H9 (cell line): Measurements from ENCODE around the gene TSEN15. TPM values are rescaled to one million over a fixed set of nuclear protein-coding genes. Genes with fewer than 3 reads are reported as not detected.
"Not testable (repeated sequence)": the region's sequence is repeated elsewhere in the genome, so short reads cannot be mapped to it uniquely, and the experiment has no call there.

Experiments used
- DNase-seq: peaks from one replicate; pipeline ENCODE4 v3.0.0-alpha.2; 2017
- H2AFZ ChIP-seq: one replicate; pipeline ENCODE4 v1.6.1; 2013; ENCODE audit warnings: mild to moderate bottlenecking, low read length, control low read depth, moderate library complexity
- H2AK5ac ChIP-seq: 2 replicates; pipeline ENCODE4 v1.6.1; 2013; ENCODE audit warnings: low read length, control low read depth, mixed read lengths; ENCODE audit not compliant: insufficient read length
- H2BK120ac ChIP-seq: one replicate; pipeline ENCODE4 v1.6.1; 2013; ENCODE audit warnings: low read depth, mild to moderate bottlenecking, low read length, control low read depth, inconsistent platforms; ENCODE audit not compliant: poor library complexity, severe bottlenecking
- H2BK12ac ChIP-seq: 2 replicates; pipeline ENCODE4 v1.6.1; 2013; ENCODE audit warnings: low read length, control low read depth, mixed read lengths, low read depth; ENCODE audit not compliant: insufficient read length
- H2BK15ac ChIP-seq: 2 replicates; pipeline ENCODE4 v1.6.1; 2013; ENCODE audit warnings: low read depth, low read length, control low read depth
- H2BK20ac ChIP-seq: one replicate; pipeline ENCODE4 v1.6.1; 2013; ENCODE audit warnings: low read depth, mild to moderate bottlenecking, low read length, control low read depth, inconsistent platforms; ENCODE audit not compliant: poor library complexity, severe bottlenecking
- H2BK5ac ChIP-seq: 2 replicates; pipeline ENCODE4 v1.6.1; 2013; ENCODE audit warnings: low read length, control low read depth, mixed read lengths; ENCODE audit not compliant: insufficient read length
- H3K14ac ChIP-seq: 2 replicates; pipeline ENCODE4 v1.6.1; 2013; ENCODE audit warnings: low read length, control low read depth; ENCODE audit not compliant: insufficient read depth
- H3K18ac ChIP-seq: 2 replicates; pipeline ENCODE4 v1.6.1; 2013; ENCODE audit warnings: low read depth, mild to moderate bottlenecking, mixed read lengths, low read length, control low read depth; ENCODE audit not compliant: insufficient read length
- H3K23ac ChIP-seq: 2 replicates; pipeline ENCODE4 v1.6.1; 2013; ENCODE audit warnings: low read length, control low read depth, mixed read lengths, low read depth; ENCODE audit not compliant: insufficient read length
- H3K23me2 ChIP-seq: 2 replicates; pipeline ENCODE4 v1.6.1; 2013; ENCODE audit warnings: low read depth, mild to moderate bottlenecking, mixed read lengths, low read length, control low read depth; ENCODE audit not compliant: insufficient read length, poor library complexity, severe bottlenecking
- H3K27ac ChIP-seq: 2 replicates; pipeline ENCODE4 v1.5.1; 2013; ENCODE audit warnings: low read length, control low read depth, mixed read lengths, low read depth; ENCODE audit not compliant: insufficient read length
- H3K27me3 ChIP-seq: 2 replicates; pipeline ENCODE4 v1.6.1; 2013; ENCODE audit warnings: low read length, control low read depth, inconsistent platforms; ENCODE audit not compliant: insufficient read depth
- H3K4ac ChIP-seq: 2 replicates; pipeline ENCODE4 v1.6.1; 2013; ENCODE audit warnings: low read depth, mild to moderate bottlenecking, control low read depth, inconsistent platforms, low read length, moderate library complexity
- H3K4me1 ChIP-seq: 2 replicates; pipeline ENCODE4 v1.6.1; 2013; ENCODE audit warnings: low read length, control low read depth, inconsistent platforms; ENCODE audit not compliant: insufficient read depth
- H3K4me2 ChIP-seq: 2 replicates; pipeline ENCODE4 v1.6.1; 2013; ENCODE audit warnings: low read length, control low read depth, mixed read lengths; ENCODE audit not compliant: insufficient read length, insufficient read depth
- H3K56ac ChIP-seq: 2 replicates; pipeline ENCODE4 v1.6.1; 2013; ENCODE audit warnings: low read depth, mild to moderate bottlenecking, mixed read lengths, low read length, control low read depth; ENCODE audit not compliant: insufficient read length
- H3K79me1 ChIP-seq: 2 replicates; pipeline ENCODE4 v1.6.1; 2013; ENCODE audit warnings: low read depth, mild to moderate bottlenecking, moderate library complexity, low read length, control low read depth, inconsistent platforms; ENCODE audit not compliant: insufficient read depth, poor library complexity, severe bottlenecking
- H3K79me2 ChIP-seq: 2 replicates; pipeline ENCODE4 v1.6.1; 2013; ENCODE audit warnings: low read length, control low read depth, inconsistent platforms; ENCODE audit not compliant: insufficient read depth
- H3K9ac ChIP-seq: 2 replicates; pipeline ENCODE4 v1.6.1; 2013; ENCODE audit warnings: low read length, control low read depth, mixed read lengths; ENCODE audit not compliant: insufficient read length; ENCODE audit errors: extremely low read depth
- H3K9me3 ChIP-seq: one replicate; pipeline ENCODE4 v1.6.1; 2013; ENCODE audit warnings: low read depth, low read length, inconsistent platforms; ENCODE audit not compliant: control insufficient read depth
- H3T11ph ChIP-seq: one replicate; pipeline ENCODE4 v1.6.1; 2013; ENCODE audit warnings: mild to moderate bottlenecking, low read length, control low read depth, inconsistent platforms
- H4K20me1 ChIP-seq: one replicate; pipeline ENCODE4 v1.6.1; 2013; ENCODE audit not compliant: control insufficient read depth, insufficient read length, insufficient read depth
- H4K5ac ChIP-seq: 2 replicates; pipeline ENCODE4 v1.6.1; 2013; ENCODE audit warnings: low read depth, mild to moderate bottlenecking, mixed read lengths, low read length, control low read depth; ENCODE audit not compliant: insufficient read length
- H4K8ac ChIP-seq: replicated peaks from 2 replicates; pipeline ENCODE4 v1.6.1; 2013; ENCODE audit warnings: low read length, control low read depth, mixed read lengths, low read depth; ENCODE audit not compliant: insufficient read length
- H4K91ac ChIP-seq: 2 replicates; pipeline ENCODE4 v1.6.1; 2013; ENCODE audit warnings: low read depth, mild to moderate bottlenecking, moderate library complexity, mixed read lengths, low read length, control low read depth; ENCODE audit not compliant: insufficient read length
- H3K27ac Mint-ChIP-seq, 3 experiments: 2 replicates in 2 of 3; 3 replicates in 1 of 3; pipeline ENCODE4 v1.8.0; 2020 to 2021; ENCODE audit warnings: mixed read lengths in 3 of 3, mild to moderate bottlenecking in 1 of 3, moderate library complexity in 1 of 3
- H3K27me3 Mint-ChIP-seq: 2 replicates; pipeline ENCODE4 v1.8.0; 2021; ENCODE audit warnings: low read depth, mild to moderate bottlenecking, moderate library complexity, mixed read lengths
- H3K36me3 Mint-ChIP-seq, 3 experiments: 2 replicates in 2 of 3; 3 replicates in 1 of 3; pipeline ENCODE4 v1.8.0; 2020 to 2021; ENCODE audit warnings: low read depth in 3 of 3, mixed read lengths in 3 of 3; ENCODE audit not compliant: insufficient read depth in 1 of 3
- H3K4me1 Mint-ChIP-seq, 2 experiments: 2 replicates each; pipeline ENCODE4 v1.8.0; 2020; ENCODE audit warnings: mixed read lengths in 2 of 2
- H3K4me3 Mint-ChIP-seq, 2 experiments: 2 replicates in 1 of 2; 3 replicates in 1 of 2; pipeline ENCODE4 v1.8.0; 2020 to 2021; ENCODE audit warnings: mild to moderate bottlenecking in 2 of 2, mixed read lengths in 2 of 2, moderate library complexity in 1 of 2
- H3K9me3 Mint-ChIP-seq, 2 experiments: 2 replicates in 1 of 2; 3 replicates in 1 of 2; pipeline ENCODE4 v1.8.0; 2020; ENCODE audit warnings: mild to moderate bottlenecking in 2 of 2, mixed read lengths in 2 of 2, moderate library complexity in 1 of 2
- WGBS: extraction: QIAGEN DNeasy Blood & Tissue Kit; methylation state at CpG from one replicate; pipeline ENCODE4 v1.1.7; 2013; ENCODE audit warnings: missing lambda C conversion rate, low lambda C conversion rate, mixed read lengths; ENCODE audit not compliant: insufficient read length; ENCODE audit errors: extremely low coverage; 5-methylcytosine and 5-hydroxymethylcytosine counted together
- total RNA-seq: library from RNA; stranded (reverse); gene quantifications from 2 replicates; pipeline ENCODE4 v1.2.1, GENCODE V29; 2021
- TF ChIP-seq, protein P1 (sequence below): fragments of 200-600 bp; sonication (generic); conservative IDR thresholded peaks from 3 replicates; pipeline ENCODE4 v1.8.0; 2021; ENCODE audit warnings: antibody characterized with exemption, mild to moderate bottlenecking

TSEN15 gene
- total RNA-seq, 1 experiment from 2014 or later = 21.9 TPM

- H3K18ac ChIP-seq = no peak overlapping the region
- no peak overlapping the region for H3K56ac ChIP-seq
- Mint-ChIP-seq H3K27me3 (no peaks in the 10 kb centered on the region), H3K27ac (no peak overlapping the region), H3K4me1 (peaks cover 8% of the 10 kb centered on the region in 2 experiments), H3K36me3 (no peaks in the 10 kb centered on the region; a peak in 1 of 7 replicates), H3K9me3 (no peaks in the 10 kb centered on the region), H3K4me3 (no peak overlapping the region)
- no peak overlapping the region for H2BK15ac ChIP-seq
- no peak overlapping the region for H2BK20ac ChIP-seq
- H2BK120ac ChIP-seq = no peak overlapping the region
- DNase-seq = no peak
- no peak overlapping the region for H3T11ph ChIP-seq
- H3K27me3 ChIP-seq = no peaks in the 10 kb centered on the region
- H4K5ac ChIP-seq = no peak overlapping the region
- H3K23me2 ChIP-seq = no peaks in the 10 kb centered on the region
- no peak overlapping the region for H4K8ac ChIP-seq
- no peak overlapping the region for H3K9ac ChIP-seq
- no peak overlapping the region for H3K23ac ChIP-seq
- TF ChIP-seq, protein P1, sequence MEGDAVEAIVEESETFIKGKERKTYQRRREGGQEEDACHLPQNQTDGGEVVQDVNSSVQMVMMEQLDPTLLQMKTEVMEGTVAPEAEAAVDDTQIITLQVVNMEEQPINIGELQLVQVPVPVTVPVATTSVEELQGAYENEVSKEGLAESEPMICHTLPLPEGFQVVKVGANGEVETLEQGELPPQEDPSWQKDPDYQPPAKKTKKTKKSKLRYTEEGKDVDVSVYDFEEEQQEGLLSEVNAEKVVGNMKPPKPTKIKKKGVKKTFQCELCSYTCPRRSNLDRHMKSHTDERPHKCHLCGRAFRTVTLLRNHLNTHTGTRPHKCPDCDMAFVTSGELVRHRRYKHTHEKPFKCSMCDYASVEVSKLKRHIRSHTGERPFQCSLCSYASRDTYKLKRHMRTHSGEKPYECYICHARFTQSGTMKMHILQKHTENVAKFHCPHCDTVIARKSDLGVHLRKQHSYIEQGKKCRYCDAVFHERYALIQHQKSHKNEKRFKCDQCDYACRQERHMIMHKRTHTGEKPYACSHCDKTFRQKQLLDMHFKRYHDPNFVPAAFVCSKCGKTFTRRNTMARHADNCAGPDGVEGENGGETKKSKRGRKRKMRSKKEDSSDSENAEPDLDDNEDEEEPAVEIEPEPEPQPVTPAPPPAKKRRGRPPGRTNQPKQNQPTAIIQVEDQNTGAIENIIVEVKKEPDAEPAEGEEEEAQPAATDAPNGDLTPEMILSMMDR = no peak
- H2BK5ac ChIP-seq = no peak overlapping the region
- no peak overlapping the region for H3K27ac ChIP-seq
- no peak overlapping the region for H3K14ac ChIP-seq
- no peak overlapping the region for H2BK12ac ChIP-seq
- no peak overlapping the region for H2AK5ac ChIP-seq
- no peak overlapping the region for H4K91ac ChIP-seq
- WGBS = no CpG with 5 or more reads among the region's 1 CpG
- H2AFZ ChIP-seq = no peak overlapping the region
- H4K20me1 ChIP-seq = no peaks in the 10 kb centered on the region
- H3K4ac ChIP-seq = no peak overlapping the region
- no peak overlapping the region for H3K4me2 ChIP-seq
- no peaks in the 10 kb centered on the region for H3K79me1 ChIP-seq
- no peaks in the 10 kb centered on the region for H3K79me2 ChIP-seq
- H3K9me3 ChIP-seq = no peaks in the 10 kb centered on the region
- H3K4me1 ChIP-seq = no peaks in the 10 kb centered on the region
Observed at GRCh38 chr1:184096005-184096404, 44.5 kb downstream of the TSEN15 start.

DNA sequence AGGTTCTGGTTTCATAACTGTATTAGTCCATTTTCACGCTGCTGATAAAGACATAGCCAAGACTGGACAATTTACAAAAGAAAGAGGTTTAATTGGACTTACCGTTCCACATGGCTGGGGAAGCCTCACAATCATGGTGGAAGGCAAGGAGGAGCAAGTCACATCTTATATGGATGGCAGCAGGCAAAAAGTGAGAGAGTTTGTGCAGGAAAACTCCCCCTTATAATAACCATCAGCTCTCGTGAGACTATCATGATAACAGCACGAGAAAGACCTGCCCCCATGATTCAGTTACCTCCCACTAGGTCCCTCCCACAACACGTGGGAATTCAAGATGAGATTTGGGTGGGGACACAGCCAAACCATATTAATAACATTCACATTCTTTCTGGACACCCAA lies 45.0 kb downstream of the TSEN15 start:
- not testable (repeated sequence) for H3K9ac ChIP-seq, H2BK120ac ChIP-seq, H2AFZ ChIP-seq, H3K4me3 Mint-ChIP-seq, H3K4me1 ChIP-seq, H3K27ac Mint-ChIP-seq, H3K14ac ChIP-seq, H4K8ac ChIP-seq, H2BK5ac ChIP-seq, H3K4me1 Mint-ChIP-seq, H3T11ph ChIP-seq, H3K23me2 ChIP-seq, H3K79me2 ChIP-seq, H3K79me1 ChIP-seq, H2BK20ac ChIP-seq, H3K27ac ChIP-seq, H2AK5ac ChIP-seq, H3K4me2 ChIP-seq, H3K27me3 Mint-ChIP-seq, H3K9me3 Mint-ChIP-seq, H2BK15ac ChIP-seq, H3K23ac ChIP-seq, DNase-seq, H2BK12ac ChIP-seq, H3K18ac ChIP-seq, H3K36me3 Mint-ChIP-seq, H4K91ac ChIP-seq, H3K9me3 ChIP-seq, H3K27me3 ChIP-seq, H3K56ac ChIP-seq, H4K5ac ChIP-seq, H4K20me1 ChIP-seq, H3K4ac ChIP-seq
- no CpG with 5 or more reads among the region's 5 CpGs for WGBS
